Fibroblast of lung (primary cell): ENCODE results near the gene SPG11. TPM values are rescaled to one million over a fixed set of nuclear protein-coding genes. Genes with fewer than 3 reads are reported as not detected.
"Not testable (repeated sequence)": the region's sequence is repeated elsewhere in the genome, so short reads cannot be mapped to it uniquely, and the experiment has no call there.

Experiments used
- DNase-seq, 2 donors: peaks; one replicate each; pipeline versions ENCODE4 v3.0.0 to v3.0.0-alpha.2; 2010; ENCODE audit warnings: low read depth in 2 of 2
- H2AFZ ChIP-seq: 2 replicates; pipeline ENCODE4 v1.5.1; 2012; ENCODE audit warnings: low read length, control low read depth, inconsistent platforms
- H3K27ac ChIP-seq: 2 replicates; pipeline ENCODE4 v1.5.1; 2011; ENCODE audit warnings: low read length, control low read depth; ENCODE audit not compliant: insufficient read depth
- H3K27me3 ChIP-seq: 2 replicates; pipeline ENCODE4 v1.5.1; 2011; ENCODE audit warnings: mild to moderate bottlenecking, low read length; ENCODE audit not compliant: control insufficient read depth, insufficient read depth
- H3K36me3 ChIP-seq: 2 replicates; pipeline ENCODE4 v1.5.1; 2011; ENCODE audit warnings: low read length; ENCODE audit not compliant: control insufficient read depth, insufficient read depth
- H3K4me1 ChIP-seq: 2 replicates; pipeline ENCODE4 v1.5.1; 2011; ENCODE audit warnings: low read length; ENCODE audit not compliant: control insufficient read depth, insufficient read depth; ENCODE audit errors: extremely low read depth
- H3K4me2 ChIP-seq: 2 replicates; pipeline ENCODE4 v1.5.1; 2011; ENCODE audit warnings: low read length, control low read depth; ENCODE audit not compliant: insufficient read depth; ENCODE audit errors: extremely low read depth
- H3K4me3 ChIP-seq, 4 experiments: fragments of 200-600 bp in 1 of 4; sonication (generic) in 1 of 4; replicated peaks in 1 of 4; 2 replicates each; pipeline ENCODE4 v1.5.1; 2011 to 2016; ENCODE audit warnings: low read length in 4 of 4, low read depth in 3 of 4, mild to moderate bottlenecking in 3 of 4, control low read depth in 2 of 4, inconsistent platforms in 1 of 4, mixed read lengths in 1 of 4; ENCODE audit not compliant: insufficient read depth in 1 of 4; ENCODE audit errors: control extremely low read depth in 1 of 4
- H3K79me2 ChIP-seq: 2 replicates; pipeline ENCODE4 v1.5.1; 2012; ENCODE audit warnings: mild to moderate bottlenecking, low read length, inconsistent platforms; ENCODE audit not compliant: control insufficient read depth, insufficient read depth
- H3K9ac ChIP-seq: 2 replicates; pipeline ENCODE4 v1.5.1; 2011; ENCODE audit warnings: mild to moderate bottlenecking, low read length, control low read depth; ENCODE audit not compliant: insufficient read depth
- H3K9me3 ChIP-seq: 2 replicates; pipeline ENCODE4 v1.5.1; 2012; ENCODE audit warnings: low read depth, low read length; ENCODE audit not compliant: control insufficient read depth, insufficient read depth
- H4K20me1 ChIP-seq: 2 replicates; pipeline ENCODE4 v1.5.1; 2011; ENCODE audit warnings: low read length; ENCODE audit not compliant: control insufficient read depth, insufficient read depth; ENCODE audit errors: extremely low read depth
- EZH2 ChIP-seq: IDR thresholded peaks from 2 replicates; pipeline ENCODE4 v1.5.1; 2012; ENCODE audit warnings: low read length, control low read depth, mild to moderate bottlenecking; ENCODE audit errors: missing control alignments
- polyA plus RNA-seq, 2 donors: library from polyadenylated mRNA; depleted of rRNA in 1 of 2; stranded (reverse) in 1 of 2; unstranded in 1 of 2; fragments of >200 nt; gene quantifications; 2 replicates each; pipeline ENCODE4 v1.2.1, GENCODE V29; 2011 to 2012; ENCODE audit warnings: missing spikeins in 1 of 2
- total RNA-seq: library from RNA; depleted of rRNA; stranded (reverse); fragments of >200 nt; gene quantifications from 2 replicates; pipeline ENCODE4 v1.2.1, GENCODE V29; 2014
- TF ChIP-seq, protein P1 (sequence below), 2 donors: IDR thresholded peaks in 1 of 2; conservative IDR thresholded peaks in 1 of 2; 1 replicate in 1 of 2; 2 replicates in 1 of 2; pipeline ENCODE4 v1.5.1; 2011 to 2012; ENCODE audit warnings: low read length in 2 of 2, control low read depth in 1 of 2, inconsistent platforms in 1 of 2, low read depth in 1 of 2, mild to moderate bottlenecking in 1 of 2

Gene SPG11
- total and polyA plus RNA-seq, 2 donors (not counting 1 experiment from before 2014, with no cell fraction given): 35.6 to 95.9 TPM

DNA sequence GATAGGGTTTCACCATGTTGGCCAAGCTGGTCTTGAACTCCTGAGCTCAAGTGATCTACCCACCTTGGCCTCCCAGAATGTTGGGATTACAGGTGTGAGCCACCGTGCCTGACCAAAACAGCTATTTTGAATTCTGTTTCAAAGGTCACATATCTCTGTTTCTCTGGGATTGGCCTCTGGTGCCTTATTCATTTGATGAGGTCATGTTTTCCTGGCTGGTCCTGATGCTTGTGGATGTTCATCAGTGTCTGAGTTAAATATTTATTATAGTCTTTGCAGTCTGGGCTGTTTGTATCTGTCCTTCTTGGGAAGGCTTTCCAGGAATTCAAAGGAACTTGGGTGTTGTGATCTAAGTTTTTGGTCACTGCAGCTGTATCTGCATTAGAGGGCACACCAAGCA lies 42.5 kb upstream of the SPG11 start:
- H3K27ac ChIP-seq: no peak overlapping the region
- DNase-seq: no peak
- H3K36me3 ChIP-seq: no peaks in the 10 kb centered on the region
- H3K9me3 ChIP-seq: no peaks in the 10 kb centered on the region
- TF ChIP-seq, protein P1, sequence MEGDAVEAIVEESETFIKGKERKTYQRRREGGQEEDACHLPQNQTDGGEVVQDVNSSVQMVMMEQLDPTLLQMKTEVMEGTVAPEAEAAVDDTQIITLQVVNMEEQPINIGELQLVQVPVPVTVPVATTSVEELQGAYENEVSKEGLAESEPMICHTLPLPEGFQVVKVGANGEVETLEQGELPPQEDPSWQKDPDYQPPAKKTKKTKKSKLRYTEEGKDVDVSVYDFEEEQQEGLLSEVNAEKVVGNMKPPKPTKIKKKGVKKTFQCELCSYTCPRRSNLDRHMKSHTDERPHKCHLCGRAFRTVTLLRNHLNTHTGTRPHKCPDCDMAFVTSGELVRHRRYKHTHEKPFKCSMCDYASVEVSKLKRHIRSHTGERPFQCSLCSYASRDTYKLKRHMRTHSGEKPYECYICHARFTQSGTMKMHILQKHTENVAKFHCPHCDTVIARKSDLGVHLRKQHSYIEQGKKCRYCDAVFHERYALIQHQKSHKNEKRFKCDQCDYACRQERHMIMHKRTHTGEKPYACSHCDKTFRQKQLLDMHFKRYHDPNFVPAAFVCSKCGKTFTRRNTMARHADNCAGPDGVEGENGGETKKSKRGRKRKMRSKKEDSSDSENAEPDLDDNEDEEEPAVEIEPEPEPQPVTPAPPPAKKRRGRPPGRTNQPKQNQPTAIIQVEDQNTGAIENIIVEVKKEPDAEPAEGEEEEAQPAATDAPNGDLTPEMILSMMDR (conservative IDR thresholded peaks at IDR 0.05 in 1 of 2, IDR thresholded peaks at IDR 0.05 in 1 of 2; ENCODE audit: low read depth in 1 of 2, low read length in 2 of 2): no peak
- no peak for TF ChIP-seq EZH2
- H3K4me3 ChIP-seq: no peak overlapping the region
- H3K27me3 ChIP-seq: no peaks in the 10 kb centered on the region
- H2AFZ ChIP-seq: no peak overlapping the region
- no peaks in the 10 kb centered on the region for H4K20me1 ChIP-seq
- no peak overlapping the region for H3K4me2 ChIP-seq
- H3K79me2 ChIP-seq: peaks cover 2% of the 10 kb centered on the region
- no peaks in the 10 kb centered on the region for H3K4me1 ChIP-seq
- H3K9ac ChIP-seq: no peak overlapping the region

DNA sequence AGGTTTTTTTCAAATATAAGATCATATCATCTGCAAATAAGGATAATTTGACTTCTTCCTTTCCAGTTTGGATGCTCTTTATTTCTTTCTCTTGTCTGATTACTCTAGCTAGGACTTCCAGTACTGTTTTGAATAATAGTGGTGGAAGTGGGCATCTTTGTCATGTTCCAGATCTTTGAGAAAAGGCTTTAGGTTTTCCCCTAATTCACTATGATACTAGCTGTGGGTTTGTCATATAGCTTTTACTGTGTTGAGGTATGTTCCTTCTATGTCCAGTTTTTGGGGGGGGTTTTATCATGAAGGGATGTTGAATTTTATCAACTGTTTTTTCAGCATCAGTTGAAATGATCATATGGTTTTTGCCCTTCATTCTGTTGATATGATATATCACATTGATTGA lies 37.2 kb upstream of the SPG11 start:
- not testable (repeated sequence) for H4K20me1 ChIP-seq, DNase-seq, H3K27me3 ChIP-seq, H3K9ac ChIP-seq, H3K4me3 ChIP-seq, H3K9me3 ChIP-seq, H2AFZ ChIP-seq, H3K79me2 ChIP-seq, H3K4me1 ChIP-seq, H3K27ac ChIP-seq, H3K4me2 ChIP-seq, H3K36me3 ChIP-seq

DNA sequence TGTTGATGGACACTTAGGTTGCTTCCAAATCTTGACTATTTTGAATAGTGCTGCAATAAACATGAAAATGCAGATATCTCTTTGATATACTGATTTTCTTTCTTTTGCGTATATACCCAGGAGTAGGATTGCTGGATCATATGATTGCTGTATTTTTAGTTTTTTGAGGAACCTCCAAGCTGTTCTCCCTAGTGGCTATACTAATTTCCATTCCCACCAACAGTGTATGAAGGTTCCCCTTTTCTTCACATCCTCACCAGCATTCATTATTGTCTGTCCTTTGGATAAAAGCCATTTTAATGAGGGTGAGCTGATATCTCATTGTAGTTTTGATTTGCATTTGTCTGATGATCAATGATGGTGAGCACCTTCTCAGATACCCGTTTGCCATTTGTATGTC lies 35.2 kb upstream of the SPG11 start:
- TF ChIP-seq EZH2: no peak
- TF ChIP-seq, protein P1 (conservative IDR thresholded peaks at IDR 0.05 in 1 of 2, IDR thresholded peaks at IDR 0.05 in 1 of 2; ENCODE audit: low read depth in 1 of 2, low read length in 2 of 2): no peak
- no peak for DNase-seq
- H3K36me3 ChIP-seq: no peaks in the 10 kb centered on the region

More for the DNA sequence above, 35.2 kb upstream of the SPG11 start:
- no peaks in the 10 kb centered on the region for H3K9me3 ChIP-seq
- no peaks in the 10 kb centered on the region for H3K79me2 ChIP-seq
- no peak overlapping the region for H3K9ac ChIP-seq
- no peaks in the 10 kb centered on the region for H3K4me1 ChIP-seq
- no peaks in the 10 kb centered on the region for H4K20me1 ChIP-seq
- H3K4me3 ChIP-seq: no peak overlapping the region
- H3K27me3 ChIP-seq: peaks cover 9% of the 10 kb centered on the region
- no peak overlapping the region for H2AFZ ChIP-seq
- no peak overlapping the region for H3K4me2 ChIP-seq
- no peak overlapping the region for H3K27ac ChIP-seq
